NCI-H187 (cell line): ENCODE measurements around the gene EPHB2.
A peak's percentile ranks its signal among the peaks of the same experiment; 100 is the strongest.
"Not testable (repeated sequence)": the region's sequence is repeated elsewhere in the genome, so short reads cannot be mapped to it uniquely, and the experiment has no call there.

Experiments used
- DNase-seq, 2 experiments: peaks; one replicate each; lab custom pipeline; 2025; lab: John Stamatoyannopoulos, UW

Gene EPHB2

GRCh38 chr1:22691031-22691753, 19.4 kb upstream of the EPHB2 start:
- no peak for DNase-seq

DNA sequence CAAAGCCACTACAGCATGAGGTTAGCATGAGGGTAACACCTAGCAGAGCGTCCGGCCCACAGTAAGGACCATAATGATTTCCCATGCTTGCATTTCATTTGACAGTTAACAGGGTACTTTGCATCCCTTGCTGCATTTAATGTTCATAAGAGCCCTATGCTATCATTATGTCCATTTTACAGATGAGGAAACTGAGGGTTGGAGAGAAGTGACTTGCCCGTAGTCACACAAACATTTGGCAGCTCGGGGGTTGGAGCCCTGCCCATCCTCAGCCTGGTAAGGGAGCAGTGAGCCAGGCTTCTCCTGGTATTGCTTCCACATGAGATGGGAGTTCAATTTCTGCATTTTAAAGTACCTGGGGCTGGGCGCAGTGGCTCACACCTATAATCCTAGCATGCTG, 16.5 kb upstream of the EPHB2 start:
- no peak for DNase-seq

- no peak for DNase-seq
Measured at GRCh38 chr1:22696610-22697009, 14.0 kb upstream of the EPHB2 start.

DNA sequence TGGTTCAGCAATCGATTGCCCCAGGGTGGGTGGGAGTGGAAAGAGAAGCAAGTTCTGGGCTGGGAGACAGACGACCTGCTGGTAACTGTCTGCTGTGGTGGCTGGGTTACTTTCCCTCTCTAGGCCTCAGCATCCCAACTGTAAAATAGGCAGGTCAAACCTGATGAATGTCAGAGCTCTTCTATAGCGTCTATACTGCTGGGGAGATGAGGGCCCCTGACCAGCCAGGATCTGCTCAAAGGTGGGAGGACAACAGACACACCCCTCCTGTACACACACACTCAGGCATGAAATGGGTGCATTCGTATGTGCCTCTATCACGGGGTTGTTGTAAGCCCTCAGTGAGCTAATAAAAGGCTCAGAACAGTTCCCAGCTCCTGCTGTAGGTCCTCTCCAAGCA, 12.7 kb upstream of the EPHB2 start:
- no peak for DNase-seq

DNA sequence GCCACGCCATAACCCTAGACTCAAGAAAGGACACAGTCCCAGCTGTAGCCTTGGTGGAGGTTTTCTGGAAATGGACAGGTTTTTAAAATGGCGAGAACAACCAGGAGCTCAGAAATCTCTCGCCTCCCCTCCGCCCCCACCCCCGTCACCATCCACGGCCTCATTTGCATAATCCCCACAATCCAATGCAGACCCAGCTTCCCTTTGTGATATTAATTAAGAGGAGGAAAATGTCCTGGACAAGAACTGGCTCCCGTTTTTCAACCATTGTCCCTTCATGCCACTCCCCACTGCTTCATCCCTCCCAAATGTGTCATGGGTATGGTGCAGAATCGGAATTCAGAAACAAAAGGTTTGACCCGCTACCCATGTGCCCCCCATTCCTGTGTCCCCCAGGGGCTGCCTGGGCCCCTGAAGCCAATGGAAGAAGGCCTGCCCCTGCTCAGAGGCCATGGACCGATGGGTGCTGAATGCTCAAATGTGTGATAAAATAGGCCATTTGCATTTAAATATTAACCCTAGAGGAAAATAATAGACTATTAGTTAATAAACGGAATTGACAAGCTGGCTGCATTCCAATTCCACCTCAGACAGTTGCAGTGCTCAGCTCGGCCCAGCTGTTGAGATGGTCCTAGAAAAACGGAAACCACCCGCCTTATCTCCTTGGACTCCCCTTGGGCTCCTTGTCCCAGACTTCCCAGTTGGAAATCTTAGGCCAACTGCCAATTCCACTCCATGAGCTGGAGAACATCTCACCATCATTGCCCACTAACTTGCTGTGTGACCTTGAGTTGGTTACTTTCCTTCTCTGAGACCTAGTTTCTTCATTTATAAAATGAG, 10.7 kb upstream of the EPHB2 start:
- no peak for DNase-seq

GRCh38 chr1:22702296-22703085, 8.1 kb upstream of the EPHB2 start:
- DNase-seq, result no peak

DNA sequence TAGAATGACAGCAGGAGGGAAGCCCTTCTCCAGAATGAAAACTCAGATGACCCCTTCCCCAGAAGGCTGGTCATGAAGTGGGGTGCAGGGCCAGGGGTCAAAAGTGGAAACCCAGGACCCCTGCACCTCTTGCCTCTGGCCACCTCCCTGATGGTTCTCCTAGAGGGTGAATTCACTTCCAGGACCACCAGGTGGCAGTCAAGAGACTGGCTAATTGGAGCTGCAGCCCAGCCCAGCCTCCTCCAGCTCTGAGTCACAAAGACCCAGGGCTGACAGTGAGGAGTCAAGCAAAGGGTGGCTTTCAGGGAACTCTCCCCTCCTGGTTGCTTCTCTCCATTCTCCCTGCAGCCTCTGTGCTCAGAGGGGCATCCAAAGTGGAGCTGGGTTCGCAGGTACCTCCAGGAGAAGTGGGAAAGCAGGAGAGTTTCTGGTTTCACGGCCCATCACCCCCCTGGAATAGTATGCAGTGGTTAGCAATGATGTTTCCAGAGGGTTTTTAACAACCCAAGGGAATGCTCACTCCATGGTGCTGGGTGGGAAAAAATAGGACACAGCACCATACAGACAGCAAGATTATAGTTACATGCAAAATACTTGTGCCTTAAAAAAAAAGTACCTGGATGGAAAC, 6.1 kb upstream of the EPHB2 start:
- peak in 1 of 2 experiments; percentile 60 for DNase-seq

GRCh38 chr1:22705586-22705985, 5.1 kb upstream of the EPHB2 start:
- no peak for DNase-seq

DNA sequence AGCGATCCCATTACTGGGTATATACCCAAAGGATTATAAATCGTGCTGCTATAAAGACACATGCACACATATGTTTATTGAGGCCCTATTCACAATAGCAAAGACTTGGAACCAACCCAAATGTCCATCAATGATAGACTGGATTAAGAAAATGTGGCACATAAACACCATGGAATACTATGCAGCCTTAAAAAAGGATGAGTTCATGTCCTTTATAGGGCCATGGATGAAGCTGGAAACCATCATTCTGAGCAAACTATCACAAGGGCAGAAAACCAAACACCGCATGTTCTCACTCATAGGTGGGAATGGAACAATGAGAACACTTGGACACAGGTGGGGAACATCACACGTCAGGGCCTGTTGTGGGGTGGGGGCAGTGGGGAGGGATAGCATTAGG, 4.5 kb upstream of the EPHB2 start:
- not testable (repeated sequence) for DNase-seq

DNA sequence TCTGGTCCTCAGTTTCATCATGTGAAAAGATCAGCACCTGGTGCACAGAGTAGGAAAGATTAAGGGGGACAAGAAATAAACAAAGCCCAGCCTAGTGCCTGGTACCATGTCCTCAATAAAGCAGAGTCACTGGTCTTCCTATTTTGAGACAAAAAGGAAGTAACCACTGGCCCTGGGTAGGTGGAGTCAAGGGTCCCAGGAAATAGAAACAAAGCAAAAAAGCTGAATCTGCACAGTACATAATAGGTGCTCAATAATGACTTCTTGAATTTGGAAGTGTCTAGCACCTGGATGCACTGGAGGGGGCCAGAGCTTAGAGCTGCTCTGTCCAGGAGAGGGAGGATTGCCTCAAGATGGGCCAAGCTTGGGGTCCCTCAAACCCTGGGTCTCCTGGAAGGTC, 1.9 kb upstream of the EPHB2 start:
- DNase-seq, result no peak

GRCh38 chr1:22709227-22709626, 1.4 kb upstream of the EPHB2 start:
- no peak for DNase-seq

DNA sequence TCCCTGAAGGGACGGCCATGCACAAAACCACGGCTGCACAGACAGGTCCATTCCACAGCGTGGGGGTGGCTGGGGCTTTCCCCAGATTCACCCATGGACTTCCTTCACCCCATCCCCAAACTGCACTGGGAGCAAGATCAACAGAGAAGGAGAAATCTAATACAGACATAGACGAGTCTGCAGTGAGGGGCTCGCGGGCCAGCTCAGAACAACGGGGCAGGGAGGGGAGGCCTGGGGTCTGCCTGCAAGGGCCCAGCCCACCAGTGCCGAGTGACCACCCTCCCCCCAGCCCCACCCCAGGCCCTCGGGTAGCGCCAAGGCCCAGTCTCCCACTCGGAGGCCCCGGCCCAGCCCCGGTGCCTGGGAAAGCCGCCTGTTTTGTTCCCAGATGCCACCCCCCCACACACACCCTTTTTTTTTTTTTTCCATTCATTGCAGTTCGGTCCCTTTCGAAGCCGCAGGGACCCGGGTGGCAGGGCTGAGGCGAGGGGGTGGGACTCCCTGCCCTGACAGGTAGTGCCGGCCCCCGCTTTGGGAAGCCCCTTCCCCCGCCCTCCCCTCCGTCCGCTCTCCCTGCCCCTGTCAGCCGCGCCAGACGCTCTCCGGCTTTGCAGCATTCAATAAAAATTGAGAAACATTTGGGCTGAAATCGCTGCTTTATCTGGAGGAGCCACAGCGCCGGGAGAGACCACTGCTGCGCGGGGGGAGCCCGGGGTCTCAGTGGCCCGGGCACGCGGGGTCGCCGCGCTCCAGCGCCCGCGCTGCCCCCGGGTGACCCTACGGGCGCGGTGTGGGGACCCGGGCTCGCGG, 543 bp upstream of the EPHB2 start:
- DNase-seq, result peak in 1 of 2 experiments; percentile 29

DNA sequence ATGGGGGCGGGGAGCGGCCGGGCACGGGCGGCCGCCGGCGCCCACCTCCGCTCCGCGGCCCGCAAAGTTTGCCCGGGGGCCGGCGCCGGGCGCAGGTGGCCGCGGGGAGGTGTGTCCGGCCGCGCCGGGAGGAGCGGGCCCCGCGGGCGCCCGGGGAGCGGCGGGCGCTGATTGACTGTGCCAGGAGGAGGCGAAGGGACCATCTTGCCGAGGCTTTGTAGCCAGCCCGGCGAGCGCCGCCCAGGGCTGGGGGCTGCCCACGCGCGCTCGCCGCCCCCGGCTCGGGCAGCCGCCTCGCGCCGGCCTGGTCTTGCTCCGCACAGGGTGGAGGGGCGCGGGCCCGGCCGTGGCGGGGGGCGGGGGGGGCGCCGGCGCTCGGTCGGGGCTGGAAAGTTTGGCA, 432 bp downstream of the EPHB2 start:
- DNase-seq, result peak in 1 of 2 experiments; percentile 15

DNA sequence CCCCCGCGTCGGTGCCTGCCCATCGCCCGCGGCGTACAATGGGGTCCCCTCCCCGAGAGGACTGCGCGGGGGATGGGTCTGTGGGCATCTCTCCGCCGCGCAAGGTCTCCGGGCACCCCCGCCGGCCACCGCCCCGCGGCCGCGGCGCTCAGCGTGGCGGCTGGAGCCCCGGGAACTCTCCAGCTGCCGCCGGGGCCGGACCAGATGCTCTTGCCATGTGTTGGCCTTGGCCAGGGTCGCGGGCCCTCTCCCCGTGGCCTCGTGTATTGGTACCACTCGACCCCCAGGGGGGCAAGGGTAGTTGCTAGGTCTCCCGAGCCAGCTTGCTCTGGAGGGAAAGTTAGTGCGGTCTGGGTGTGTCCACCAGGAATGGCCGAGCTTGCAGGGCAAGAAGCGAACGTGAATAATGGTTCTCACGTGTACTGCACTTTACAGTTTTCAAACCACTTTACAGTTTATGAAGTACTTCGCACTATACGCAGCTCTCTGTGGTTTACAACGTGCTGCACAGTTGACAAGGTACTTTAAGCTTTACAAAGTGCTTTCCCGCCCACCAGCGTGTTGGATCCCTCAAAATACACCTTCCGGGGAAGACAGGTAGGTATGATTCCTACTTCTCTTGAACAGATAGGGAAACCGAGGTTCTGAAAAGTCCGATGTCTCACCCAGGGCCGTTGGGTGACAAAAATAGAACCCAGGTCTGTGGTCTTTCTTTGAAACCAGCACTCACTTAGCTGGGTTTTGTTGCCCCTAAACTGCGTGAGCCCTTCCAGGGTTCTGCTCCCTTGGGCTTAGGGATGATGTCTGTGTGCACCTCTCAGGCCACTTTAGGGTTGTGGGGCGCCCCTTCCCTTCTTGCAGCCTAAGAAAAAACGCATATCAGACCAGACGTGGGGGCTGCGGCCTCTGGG, 1.2 kb downstream of the EPHB2 start:
- peak; percentile 35 to 49 for DNase-seq

GRCh38 chr1:22712502-22713271, 2.0 kb downstream of the EPHB2 start:
- DNase-seq, result no peak

DNA sequence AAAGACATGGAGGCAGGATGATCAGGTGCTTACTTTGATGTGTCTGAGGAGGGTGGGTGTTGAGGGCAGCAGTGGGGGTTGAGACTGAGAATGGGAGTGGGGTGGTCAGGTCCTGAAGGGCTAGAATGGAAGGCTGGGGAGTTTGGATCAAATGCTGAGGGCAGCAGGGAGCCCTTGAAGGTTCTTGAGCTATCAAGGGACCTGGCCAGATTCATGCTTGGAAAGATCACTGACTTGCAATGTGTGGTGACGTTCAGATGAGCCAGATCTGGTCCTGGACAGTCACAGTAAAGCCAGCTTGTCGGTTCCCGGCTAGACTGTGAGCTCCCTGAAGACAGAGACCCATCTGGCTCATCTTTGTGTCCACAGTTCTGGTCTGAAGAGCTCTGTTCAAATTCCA, 3.8 kb downstream of the EPHB2 start:
- DNase-seq, result no peak

- DNase-seq, result peak in 1 of 2 experiments; percentile 23
Measured at GRCh38 chr1:22717037-22717760, 6.6 kb downstream of the EPHB2 start.

GRCh38 chr1:22721122-22721873, 10.7 kb downstream of the EPHB2 start:
- DNase-seq, result no peak
